H1 (cell line): ENCODE measurements around the gene MAP4.

ENCODE experiments used
- CBX5 ChIP-seq: fragments of 300-800, 300-1000 bp; sonication (generic); IDR thresholded peaks from 2 replicates; pipeline ENCODE4 v1.7.1; 2016; ENCODE audit warnings: antibody characterized with exemption, low read length, low read depth
- CBX8 ChIP-seq: fragments of 300-800, 300-1000 bp; sonication (generic); IDR thresholded peaks from 2 replicates; pipeline ENCODE4 v1.7.1; 2016; ENCODE audit warnings: low read depth, low read length, borderline replicate concordance
- CEBPB ChIP-seq: IDR thresholded peaks from 2 replicates; pipeline ENCODE4 v1.6.1; 2012; ENCODE audit warnings: low read depth, low read length
- CREB1 ChIP-seq: IDR thresholded peaks from 2 replicates; pipeline ENCODE4 v1.6.1; 2012; ENCODE audit warnings: inconsistent platforms
- EGR1 ChIP-seq: IDR thresholded peaks from 2 replicates; pipeline ENCODE4 v1.6.1; 2011; ENCODE audit warnings: low read depth, low read length, borderline replicate concordance
- EZH2 ChIP-seq: fragments of 200-600 bp; sonication (generic); IDR thresholded peaks from 2 replicates; pipeline ENCODE4 v1.7.1; 2012; ENCODE audit warnings: low read depth, mild to moderate bottlenecking, moderate library complexity, low read length, inconsistent platforms; ENCODE audit not compliant: severe bottlenecking
- GTF2F1 ChIP-seq: IDR thresholded peaks from 2 replicates; pipeline ENCODE4 v1.6.1; 2012; ENCODE audit warnings: low read depth, low read length, improper control_type of control experiment, borderline replicate concordance
- KDM5A ChIP-seq: fragments of 200-600 bp; IDR thresholded peaks from 2 replicates; pipeline ENCODE4 v1.7.1; 2012; ENCODE audit warnings: mild to moderate bottlenecking, low read length, inconsistent platforms, mixed read lengths
- POLR2A ChIP-seq, 2 experiments: IDR thresholded peaks; 1 replicate in 1 of 2; 2 replicates in 1 of 2; pipeline ENCODE4 v1.6.1; 2011; ENCODE audit warnings: low read depth in 2 of 2, low read length in 2 of 2, mild to moderate bottlenecking in 2 of 2; ENCODE audit errors: control extremely low read depth in 1 of 2
- POLR2AphosphoS5 ChIP-seq: IDR thresholded peaks from 2 replicates; pipeline ENCODE4 v1.6.1; 2011; ENCODE audit warnings: low read depth, low read length
- RAD21 ChIP-seq, 2 experiments: IDR thresholded peaks in 1 of 2; conservative IDR thresholded peaks in 1 of 2; 2 replicates each; pipeline ENCODE4 v1.6.1; 2011; ENCODE audit warnings: low read depth in 2 of 2, low read length in 2 of 2, improper control_type of control experiment in 1 of 2, inconsistent platforms in 1 of 2, mild to moderate bottlenecking in 1 of 2, moderate library complexity in 1 of 2
- SP2 ChIP-seq: IDR thresholded peaks from 2 replicates; pipeline ENCODE4 v1.6.1; 2012; ENCODE audit warnings: mild to moderate bottlenecking, low read length, inconsistent platforms
- TAF1 ChIP-seq: IDR thresholded peaks from 2 replicates; pipeline ENCODE4 v1.6.1; 2011; ENCODE audit warnings: mild to moderate bottlenecking, low read depth, low read length
- TF ChIP-seq, protein P1 (sequence below), 3 experiments: IDR thresholded peaks; 1 replicate in 2 of 3; 2 replicates in 1 of 3; pipeline versions ENCODE4 v1.5.1 to v1.6.1; 2011; ENCODE audit warnings: low read length in 3 of 3, mild to moderate bottlenecking in 3 of 3, inconsistent platforms in 2 of 3, low read depth in 1 of 3, moderate library complexity in 1 of 3; ENCODE audit not compliant: insufficient read depth in 1 of 3; ENCODE audit errors: control extremely low read depth in 1 of 3

DNA sequence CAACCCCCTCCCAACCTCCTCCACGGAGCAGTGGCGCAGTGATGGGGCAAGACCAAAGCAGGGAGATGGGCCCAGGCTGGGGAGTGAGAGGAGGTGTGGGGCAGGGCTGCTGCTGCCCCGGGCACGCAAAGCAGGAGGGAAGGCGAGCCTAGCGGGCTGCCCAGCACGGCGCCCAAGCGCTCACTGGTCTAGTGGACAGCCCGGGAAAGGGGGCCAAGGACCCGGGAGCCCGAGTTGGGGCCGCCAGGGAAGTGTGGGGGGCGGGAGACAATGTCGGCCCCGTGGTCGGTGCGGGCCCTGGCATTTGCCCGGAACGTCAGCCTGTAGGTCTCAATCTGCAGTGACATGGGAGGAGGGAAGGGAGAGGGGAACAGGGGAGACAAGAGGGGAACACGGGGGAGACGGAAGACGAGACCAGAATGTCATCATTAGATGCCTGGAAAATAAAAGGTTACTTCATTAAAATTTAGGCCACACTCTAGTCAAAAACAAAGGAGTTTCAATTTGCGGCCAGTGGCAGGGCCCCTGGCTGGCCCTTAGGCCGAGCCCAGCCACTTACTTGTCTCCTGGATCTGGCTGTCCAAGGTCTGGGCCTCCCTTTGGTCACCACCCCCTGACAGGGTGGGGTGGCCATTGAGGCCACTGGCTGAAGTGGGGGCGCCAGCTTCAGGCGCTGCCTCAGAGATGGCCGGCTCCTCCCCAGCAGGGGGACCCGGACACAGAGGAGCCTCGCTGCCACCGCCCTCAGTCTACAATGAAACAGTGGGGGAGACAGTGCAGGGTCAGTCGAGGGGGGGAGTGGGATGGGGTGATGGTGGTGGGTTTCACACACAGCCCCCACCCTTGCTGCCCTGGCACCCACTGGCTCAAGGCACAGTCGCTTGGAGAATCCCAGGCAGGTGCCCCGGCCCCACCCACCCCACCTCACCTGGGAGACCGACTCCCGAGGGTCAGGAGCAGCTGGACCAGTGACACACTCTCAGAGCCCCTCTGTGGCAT, 163.3 kb downstream of the MAP4 start:
- TF ChIP-seq SP2 (no peak), POLR2A (IDR thresholded peaks at IDR 0.05; ENCODE audit: control extremely low read depth in 1 of 2, low read depth in 2 of 2, low read length in 2 of 2) (no peak), CREB1 (no peak), KDM5A (no peak), TAF1 (no peak), EZH2 (no peak), RAD21 (IDR thresholded peaks at IDR 0.05 in 1 of 2, conservative IDR thresholded peaks at IDR 0.05 in 1 of 2; ENCODE audit: low read depth in 2 of 2, low read length in 2 of 2) (no peak; a peak in 1 of 4 replicates), EGR1 (no peak), POLR2AphosphoS5 (0 out of 2 replicates have a peak, but pooled peaks have one; percentile 1), CBX5 (no peak), CBX8 (no peak), CEBPB (no peak), GTF2F1 (no peak)
- TF ChIP-seq, protein P1, sequence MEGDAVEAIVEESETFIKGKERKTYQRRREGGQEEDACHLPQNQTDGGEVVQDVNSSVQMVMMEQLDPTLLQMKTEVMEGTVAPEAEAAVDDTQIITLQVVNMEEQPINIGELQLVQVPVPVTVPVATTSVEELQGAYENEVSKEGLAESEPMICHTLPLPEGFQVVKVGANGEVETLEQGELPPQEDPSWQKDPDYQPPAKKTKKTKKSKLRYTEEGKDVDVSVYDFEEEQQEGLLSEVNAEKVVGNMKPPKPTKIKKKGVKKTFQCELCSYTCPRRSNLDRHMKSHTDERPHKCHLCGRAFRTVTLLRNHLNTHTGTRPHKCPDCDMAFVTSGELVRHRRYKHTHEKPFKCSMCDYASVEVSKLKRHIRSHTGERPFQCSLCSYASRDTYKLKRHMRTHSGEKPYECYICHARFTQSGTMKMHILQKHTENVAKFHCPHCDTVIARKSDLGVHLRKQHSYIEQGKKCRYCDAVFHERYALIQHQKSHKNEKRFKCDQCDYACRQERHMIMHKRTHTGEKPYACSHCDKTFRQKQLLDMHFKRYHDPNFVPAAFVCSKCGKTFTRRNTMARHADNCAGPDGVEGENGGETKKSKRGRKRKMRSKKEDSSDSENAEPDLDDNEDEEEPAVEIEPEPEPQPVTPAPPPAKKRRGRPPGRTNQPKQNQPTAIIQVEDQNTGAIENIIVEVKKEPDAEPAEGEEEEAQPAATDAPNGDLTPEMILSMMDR (IDR thresholded peaks at IDR 0.05; ENCODE audit: control extremely low read depth in 1 of 3, insufficient read depth in 1 of 3, low read depth in 1 of 3, low read length in 3 of 3), result 0 out of 4 replicates have a peak, but pooled peaks of 1 of the 3 experiments have one; percentile 8
